Trophoblast cell (in vitro differentiated cells and primary cell): Measurements from ENCODE around the gene SLC38A7.

Experiments
- DNase-seq, 2 donors: peaks; one replicate each; pipeline ENCODE4 v3.0.0-alpha.2; 2016
- H2AFZ ChIP-seq: 2 replicates; pipeline ENCODE4 v1.6.1; 2013; ENCODE audit warnings: low read length, moderate library complexity, mild to moderate bottlenecking; ENCODE audit not compliant: insufficient read depth, poor library complexity
- H2AK5ac ChIP-seq: 2 replicates; pipeline ENCODE4 v1.6.1; 2013; ENCODE audit warnings: mild to moderate bottlenecking, low read length
- H2BK120ac ChIP-seq: 2 replicates; pipeline ENCODE4 v1.6.1; 2013; ENCODE audit warnings: low read length, mild to moderate bottlenecking, moderate library complexity; ENCODE audit not compliant: insufficient read depth, poor library complexity
- H2BK12ac ChIP-seq: 2 replicates; pipeline ENCODE4 v1.6.1; 2013; ENCODE audit warnings: mild to moderate bottlenecking, low read length, moderate library complexity
- H2BK5ac ChIP-seq: 2 replicates; pipeline ENCODE4 v1.6.1; 2013; ENCODE audit warnings: low read length, low read depth, moderate library complexity, mild to moderate bottlenecking; ENCODE audit not compliant: poor library complexity
- H3K14ac ChIP-seq: 2 replicates; pipeline ENCODE4 v1.6.1; 2013; ENCODE audit warnings: mild to moderate bottlenecking, low read length
- H3K18ac ChIP-seq: 2 replicates; pipeline ENCODE4 v1.6.1; 2013; ENCODE audit warnings: mild to moderate bottlenecking, low read length
- H3K23ac ChIP-seq: 2 replicates; pipeline ENCODE4 v1.6.1; 2013; ENCODE audit warnings: low read length
- H3K27ac ChIP-seq: 2 replicates; pipeline ENCODE4 v1.5.1; 2013; ENCODE audit warnings: low read depth, mild to moderate bottlenecking, inconsistent platforms, low read length, moderate library complexity
- H3K27me3 ChIP-seq: 2 replicates; pipeline ENCODE4 v1.6.1; 2013; ENCODE audit warnings: inconsistent platforms, mild to moderate bottlenecking, low read length, moderate library complexity; ENCODE audit not compliant: insufficient read depth
- H3K36me3 ChIP-seq, 2 experiments: 1 replicate in 1 of 2; 2 replicates in 1 of 2; pipeline ENCODE4 v1.6.1; 2013; ENCODE audit warnings: low read length in 2 of 2, mild to moderate bottlenecking in 2 of 2, moderate library complexity in 1 of 2; ENCODE audit not compliant: insufficient read depth in 2 of 2, control insufficient read depth in 1 of 2
- H3K4ac ChIP-seq: 2 replicates; pipeline ENCODE4 v1.6.1; 2013; ENCODE audit warnings: low read depth, mild to moderate bottlenecking, low read length, moderate library complexity
- H3K4me1 ChIP-seq, 2 experiments: 1 replicate in 1 of 2; 2 replicates in 1 of 2; pipeline ENCODE4 v1.6.1; 2013; ENCODE audit warnings: low read length in 2 of 2, mild to moderate bottlenecking in 2 of 2, moderate library complexity in 1 of 2; ENCODE audit not compliant: insufficient read depth in 2 of 2, control insufficient read depth in 1 of 2
- H3K4me2 ChIP-seq: 2 replicates; pipeline ENCODE4 v1.6.1; 2013; ENCODE audit warnings: inconsistent platforms, mild to moderate bottlenecking, low read length, moderate library complexity
- H3K4me3 ChIP-seq: 2 replicates; pipeline ENCODE4 v1.5.1; 2013; ENCODE audit warnings: mild to moderate bottlenecking, low read depth, low read length, inconsistent platforms
- H3K79me1 ChIP-seq: one replicate; pipeline ENCODE4 v1.6.1; 2013; ENCODE audit warnings: low read length
- H3K79me2 ChIP-seq: 2 replicates; pipeline ENCODE4 v1.6.1; 2013; ENCODE audit warnings: low read length, mild to moderate bottlenecking; ENCODE audit not compliant: control insufficient read depth, insufficient read depth, poor library complexity
- H3K9ac ChIP-seq: 2 replicates; pipeline ENCODE4 v1.6.1; 2013; ENCODE audit warnings: mild to moderate bottlenecking, low read length
- H3K9me3 ChIP-seq: 2 replicates; pipeline ENCODE4 v1.6.1; 2013; ENCODE audit warnings: low read depth, mild to moderate bottlenecking, control low read depth, inconsistent platforms, low read length; ENCODE audit not compliant: insufficient read depth
- H4K12ac ChIP-seq: 2 replicates; pipeline ENCODE4 v1.6.1; 2013; ENCODE audit warnings: low read depth, mild to moderate bottlenecking, low read length, moderate library complexity
- H4K8ac ChIP-seq: 2 replicates; pipeline ENCODE4 v1.6.1; 2013; ENCODE audit warnings: low read depth, mild to moderate bottlenecking, low read length, moderate library complexity
- H4K91ac ChIP-seq: one replicate; pipeline ENCODE4 v1.6.1; 2013; ENCODE audit warnings: low read depth, mild to moderate bottlenecking, low read length, moderate library complexity
- WGBS: extraction: QIAGEN DNeasy Blood & Tissue Kit; methylation state at CpG from one replicate; pipeline ENCODE4 v1.1.7; 2013; ENCODE audit warnings: missing lambda C conversion rate; ENCODE audit not compliant: insufficient read length, insufficient coverage; ENCODE audit errors: extremely low coverage; 5-methylcytosine and 5-hydroxymethylcytosine counted together

The SLC38A7 gene

DNA sequence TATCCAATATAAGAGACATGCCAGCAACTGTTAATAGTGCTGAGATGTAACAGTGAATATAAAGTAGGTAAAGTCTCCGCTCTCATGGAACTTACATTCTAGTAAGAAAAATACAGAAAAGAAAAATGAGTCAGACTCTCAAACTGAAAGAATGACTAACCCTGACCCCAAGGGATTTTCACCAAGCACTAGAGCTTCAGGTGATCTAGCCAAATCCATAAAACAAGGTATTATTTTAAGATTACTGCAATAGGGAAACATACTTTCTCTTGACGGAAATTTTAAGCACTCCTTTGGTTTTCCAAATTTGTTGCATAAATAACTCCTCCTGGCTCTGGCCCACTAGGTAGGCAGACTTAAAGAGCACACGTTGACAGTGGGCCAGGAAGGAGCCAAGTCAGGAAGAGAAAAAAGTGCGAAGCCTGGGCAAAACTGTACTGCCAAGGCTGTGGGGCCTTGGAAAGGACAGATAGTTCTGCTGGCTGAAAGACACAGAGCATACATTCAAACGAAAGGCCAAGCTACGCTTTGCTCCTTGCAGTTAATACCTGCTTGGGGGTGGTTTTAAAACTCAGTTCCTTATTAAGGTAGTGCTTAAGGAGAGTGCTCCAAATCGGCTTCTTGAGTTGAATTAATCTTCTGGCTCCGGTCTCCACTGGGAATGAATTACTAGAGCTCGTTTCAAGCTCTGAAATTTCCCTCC, 48.1 kb upstream of the SLC38A7 start:
- H2AFZ ChIP-seq: no peak overlapping the region
- WGBS: no CpG with 5 or more reads among the region's 9 CpGs
- peak overlapping the region; percentile 85 for H3K4ac ChIP-seq
- no peak overlapping the region for H2AK5ac ChIP-seq
- no peak overlapping the region for H3K23ac ChIP-seq
- H3K4me2 ChIP-seq: peak overlapping the region; percentile 85
- H3K27ac ChIP-seq: no peak overlapping the region
- no peak overlapping the region for H3K18ac ChIP-seq
- no peaks in the 10 kb centered on the region for H3K9me3 ChIP-seq
- no peak overlapping the region for H2BK120ac ChIP-seq
- H3K79me1 ChIP-seq: peaks cover 5% of the 10 kb centered on the region
- peak overlapping the region; percentile 66 for H4K8ac ChIP-seq
- no peak overlapping the region for H3K4me3 ChIP-seq
- DNase-seq: no peak
- peaks cover 2 to 6% of the 10 kb centered on the region in 2 experiments for H3K4me1 ChIP-seq
- H4K12ac ChIP-seq: peak overlapping the region; percentile 66
- H2BK5ac ChIP-seq: no peak overlapping the region
- H3K14ac ChIP-seq: no peak overlapping the region
- no peak overlapping the region for H2BK12ac ChIP-seq
- H3K79me2 ChIP-seq: peaks cover 9% of the 10 kb centered on the region
- peaks cover 3% of the 10 kb centered on the region in 2 experiments for H3K36me3 ChIP-seq
- no peak overlapping the region for H3K9ac ChIP-seq
- H3K27me3 ChIP-seq: no peaks in the 10 kb centered on the region
- H4K91ac ChIP-seq: no peak overlapping the region

DNA sequence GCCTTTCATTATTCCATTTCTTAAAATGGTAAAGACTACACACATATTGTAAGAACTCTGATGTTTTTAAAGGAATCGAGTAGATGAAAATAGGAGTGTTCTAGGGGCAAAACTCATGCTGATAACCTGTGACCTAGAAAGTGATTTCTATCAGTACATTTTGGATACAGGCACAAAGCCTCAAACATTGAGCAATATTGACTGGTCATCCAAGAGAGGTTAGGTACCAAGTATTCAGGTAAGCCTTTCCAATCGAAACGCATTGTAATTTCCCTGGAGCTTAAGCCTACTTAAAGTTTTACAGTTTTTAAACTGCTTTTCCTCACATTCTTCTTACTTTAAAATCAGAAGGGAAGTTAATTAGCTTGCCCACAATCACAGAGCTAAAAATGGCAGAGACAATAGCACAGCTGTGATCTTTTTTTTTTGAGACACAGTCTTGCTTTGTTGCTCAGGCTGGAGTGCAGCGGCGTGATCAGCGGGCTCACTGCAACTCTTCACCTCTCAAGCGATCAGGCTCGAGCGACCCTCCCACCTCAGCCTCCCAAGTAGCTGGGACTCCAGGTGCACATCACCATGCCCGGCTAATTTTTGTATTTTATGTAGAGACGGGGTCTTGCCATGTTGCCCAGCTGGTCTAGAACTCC, 46.3 kb upstream of the SLC38A7 start:
- Histone ChIP-seq H2BK12ac (no peak overlapping the region), H4K8ac (no peak overlapping the region), H2AK5ac (no peak overlapping the region), H3K36me3 (peaks cover 3% of the 10 kb centered on the region in 2 experiments), H3K79me1 (peaks cover 5% of the 10 kb centered on the region), H3K27me3 (no peaks in the 10 kb centered on the region), H4K12ac (no peak overlapping the region), H4K91ac (no peak overlapping the region), H2BK120ac (no peak overlapping the region), H3K4me1 (peaks cover 2 to 6% of the 10 kb centered on the region in 2 experiments), H3K4me3 (no peak overlapping the region), H3K4me2 (no peak overlapping the region), H3K9ac (no peak overlapping the region), H2BK5ac (no peak overlapping the region), H3K27ac (no peak overlapping the region), H3K4ac (peak overlapping the region; percentile 15), H3K79me2 (peaks cover 9% of the 10 kb centered on the region), H2AFZ (no peak overlapping the region), H3K23ac (no peak overlapping the region), H3K9me3 (no peaks in the 10 kb centered on the region), H3K18ac (no peak overlapping the region), H3K14ac (no peak overlapping the region)
- no CpG with 5 or more reads among the region's 11 CpGs for WGBS
- no peak for DNase-seq

DNA sequence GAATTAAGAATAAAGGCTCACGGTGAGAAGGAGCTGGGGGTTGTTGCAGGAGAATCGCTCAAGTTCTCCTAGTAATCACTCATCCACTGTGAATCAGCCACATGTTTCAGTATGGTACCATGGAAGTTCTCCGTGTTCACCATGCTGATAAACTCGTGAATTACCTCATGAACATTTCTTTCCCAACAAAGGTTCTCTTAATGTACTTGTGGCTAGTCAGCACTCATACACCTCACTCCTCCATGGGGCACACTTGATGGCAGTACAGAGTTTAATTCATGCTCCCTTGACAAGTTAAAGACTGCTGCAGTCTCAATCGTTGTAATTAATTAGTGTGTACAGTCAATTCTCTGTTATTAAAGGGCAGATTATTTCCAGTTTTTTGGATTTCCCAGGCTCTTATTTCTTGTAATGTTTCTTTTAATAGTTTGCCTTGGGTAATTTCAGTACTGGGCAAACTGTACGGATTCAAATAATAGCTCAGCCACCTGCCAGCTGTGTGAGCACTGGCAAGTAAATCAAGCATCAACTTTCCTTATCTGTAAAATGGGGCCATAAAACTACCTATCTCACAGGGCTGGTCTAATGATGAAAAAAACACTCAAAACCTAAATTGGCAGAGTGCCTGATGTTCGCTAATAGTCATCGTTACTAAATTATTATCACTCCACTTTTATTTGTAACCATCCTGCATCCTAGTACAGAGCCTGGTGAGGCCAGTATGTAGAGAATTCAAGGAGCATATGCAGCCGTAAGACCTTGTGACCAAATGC, 43.4 kb upstream of the SLC38A7 start:
- no peak overlapping the region for H3K4ac ChIP-seq
- no peak overlapping the region for H4K91ac ChIP-seq
- no peaks in the 10 kb centered on the region for H3K27me3 ChIP-seq
- H2AK5ac ChIP-seq: no peak overlapping the region
- no CpG with 5 or more reads among the region's 9 CpGs for WGBS
- no peak overlapping the region for H3K23ac ChIP-seq
- H3K79me1 ChIP-seq: no peaks in the 10 kb centered on the region
- H3K79me2 ChIP-seq: peaks cover 2% of the 10 kb centered on the region
- peaks cover 7 to 8% of the 10 kb centered on the region in 2 experiments for H3K36me3 ChIP-seq
- no peak overlapping the region for H3K18ac ChIP-seq
- no peak overlapping the region for H3K4me3 ChIP-seq
- peaks cover 2 to 4% of the 10 kb centered on the region in 2 experiments for H3K4me1 ChIP-seq
- H3K27ac ChIP-seq: no peak overlapping the region
- H3K14ac ChIP-seq: no peak overlapping the region
- H2BK5ac ChIP-seq: no peak overlapping the region
- H4K12ac ChIP-seq: no peak overlapping the region
- no peak for DNase-seq
- no peak overlapping the region for H2BK120ac ChIP-seq
- H3K4me2 ChIP-seq: no peak overlapping the region
- no peak overlapping the region for H2AFZ ChIP-seq
- no peaks in the 10 kb centered on the region for H3K9me3 ChIP-seq
- no peak overlapping the region for H4K8ac ChIP-seq
- H3K9ac ChIP-seq: no peak overlapping the region
- H2BK12ac ChIP-seq: no peak overlapping the region

DNA sequence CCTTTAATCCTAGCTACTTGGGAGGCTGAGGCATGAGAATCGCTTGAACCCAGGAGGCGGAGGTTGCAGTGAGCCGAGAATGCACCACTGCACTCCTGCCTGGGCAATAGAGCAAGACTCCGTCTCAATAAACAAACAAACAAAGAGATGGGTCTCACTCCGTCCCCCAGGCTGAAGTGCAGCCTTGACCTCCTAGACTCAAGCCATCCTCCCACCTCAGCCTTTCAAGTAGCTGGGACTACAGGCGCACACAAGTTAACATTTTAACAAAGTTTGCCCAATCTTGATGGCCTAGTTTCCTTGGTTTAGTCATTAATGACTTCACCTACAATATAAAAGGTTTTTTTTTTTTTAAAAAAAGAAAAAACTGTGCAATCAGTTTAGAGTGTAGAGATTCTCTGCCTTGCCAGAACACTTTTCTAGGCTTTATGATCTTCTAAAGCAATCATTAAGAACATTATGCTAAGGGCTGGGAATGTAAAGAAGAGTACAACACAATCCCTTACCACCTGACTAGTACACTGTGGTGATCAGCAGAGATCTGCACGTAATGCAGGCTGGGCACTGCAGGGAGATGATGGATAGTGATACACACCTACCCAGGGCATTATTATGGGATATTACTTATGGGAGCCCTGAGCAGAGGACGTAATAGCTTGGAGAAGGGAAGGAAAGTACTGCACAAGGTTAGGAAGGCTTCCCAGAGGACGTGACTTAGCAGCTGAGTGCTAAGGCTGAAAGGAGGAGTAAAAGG, 42.6 kb upstream of the SLC38A7 start:
- Histone ChIP-seq H4K91ac (no peak overlapping the region), H3K27me3 (no peaks in the 10 kb centered on the region), H3K79me2 (no peaks in the 10 kb centered on the region), H4K12ac (no peak overlapping the region), H3K9ac (no peak overlapping the region), H3K4me3 (no peak overlapping the region), H3K18ac (no peak overlapping the region), H3K79me1 (no peaks in the 10 kb centered on the region), H4K8ac (no peak overlapping the region), H3K27ac (no peak overlapping the region), H3K23ac (no peak overlapping the region), H2AK5ac (no peak overlapping the region), H3K4ac (no peak overlapping the region), H3K4me1 (no peaks in the 10 kb centered on the region), H3K9me3 (no peaks in the 10 kb centered on the region), H3K4me2 (no peak overlapping the region), H2BK12ac (no peak overlapping the region), H2BK120ac (no peak overlapping the region), H3K36me3 (peaks cover 8 to 10% of the 10 kb centered on the region in 2 experiments), H2AFZ (no peak overlapping the region), H3K14ac (no peak overlapping the region), H2BK5ac (no peak overlapping the region)
- DNase-seq: no peak
- WGBS: no CpG with 5 or more reads among the region's 9 CpGs
